ENCODE results near the gene RNASE9.
"Not testable (repeated sequence)": the region's sequence is repeated elsewhere in the genome, so short reads cannot be mapped to it uniquely, and the experiment has no call there.

Gene RNASE9

GRCh38 chr14:20515846-20516245 is 45.0 kb downstream of the RNASE9 start:
- DNase-seq, result no peak

GRCh38 chr14:20512177-20512905 is 48.5 kb downstream of the RNASE9 start:
- no peak for DNase-seq

GRCh38 chr14:20508367-20508766 is 52.5 kb downstream of the RNASE9 start:
- DNase-seq, result no peak

- not testable (repeated sequence) for DNase-seq
These were observed 53.3 kb downstream of the RNASE9 start for GRCh38 chr14:20507537-20507936.

GRCh38 chr14:20506752-20507151 is 54.1 kb downstream of the RNASE9 start:
- not testable (repeated sequence) for DNase-seq

GRCh38 chr14:20506276-20506675 is 54.6 kb downstream of the RNASE9 start:
- DNase-seq, result not testable (repeated sequence)

Measured in activated T-cell treated with anti-CD3 and anti-CD28 coated beads, Interleukin-2, amount 50 U/mL, for 48 hours (primary cell).